GM23248 (cell line): Measurements from ENCODE around the gene NME9.

Experiments
- EZH2 ChIP-seq: fragments of 200-600 bp; sonication (generic); IDR thresholded peaks from 2 replicates; pipeline ENCODE4 v1.6.1; 2018; ENCODE audit warnings: antibody characterized with exemption, mild to moderate bottlenecking; ENCODE audit not compliant: insufficient read depth, poor library complexity, severe bottlenecking
- EZH2phosphoT487 ChIP-seq: fragments of 200-600 bp; sonication (generic); IDR thresholded peaks from 2 replicates; pipeline ENCODE4 v1.6.1; 2018; ENCODE audit warnings: antibody characterized with exemption, moderate library complexity, mild to moderate bottlenecking, low read depth; ENCODE audit not compliant: insufficient read depth

DNA sequence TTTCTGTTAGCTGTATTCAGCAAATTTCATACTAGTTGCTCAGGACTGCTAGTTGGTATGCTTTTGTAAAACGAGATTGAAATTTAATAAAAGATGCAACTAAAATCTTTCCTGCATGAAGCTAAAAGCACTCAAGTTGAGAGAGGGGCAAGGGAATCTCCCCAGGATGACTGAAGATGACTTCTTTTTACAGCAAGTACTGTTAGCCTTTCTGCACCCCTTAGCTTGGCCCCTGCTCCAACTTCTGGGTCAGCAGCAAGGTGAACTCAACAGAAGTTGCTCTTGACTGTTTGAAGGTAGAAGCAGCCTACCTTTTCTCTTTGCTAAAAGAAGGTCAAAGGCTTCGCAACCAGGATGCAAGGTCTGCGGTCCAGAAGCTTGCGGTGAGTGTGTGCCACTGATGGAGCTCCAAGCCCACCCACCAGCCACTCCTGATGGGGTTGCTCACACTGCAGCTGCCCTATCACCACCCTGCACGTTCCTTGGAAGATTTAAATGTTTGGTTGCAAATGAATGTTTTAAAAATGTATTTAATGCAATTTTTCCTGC lies 32.5 kb downstream of the NME9 start:
- TF ChIP-seq EZH2phosphoT487 (no peak), EZH2 (no peak)
